Measurements from ENCODE around the gene FAM180B. TPM values are rescaled to one million over a fixed set of nuclear protein-coding genes. Genes with fewer than 3 reads are reported as not detected.
A peak's percentile ranks its signal among the peaks of the same experiment; 100 is the strongest.

Gene FAM180B
- total RNA-seq, 1 experiment from 2014 or later = not detected

- DNase-seq (ENCODE audit: low read depth) = no peak
Measured at GRCh38 chr11:47566149-47566698, 20.3 kb upstream of the FAM180B start.

DNA sequence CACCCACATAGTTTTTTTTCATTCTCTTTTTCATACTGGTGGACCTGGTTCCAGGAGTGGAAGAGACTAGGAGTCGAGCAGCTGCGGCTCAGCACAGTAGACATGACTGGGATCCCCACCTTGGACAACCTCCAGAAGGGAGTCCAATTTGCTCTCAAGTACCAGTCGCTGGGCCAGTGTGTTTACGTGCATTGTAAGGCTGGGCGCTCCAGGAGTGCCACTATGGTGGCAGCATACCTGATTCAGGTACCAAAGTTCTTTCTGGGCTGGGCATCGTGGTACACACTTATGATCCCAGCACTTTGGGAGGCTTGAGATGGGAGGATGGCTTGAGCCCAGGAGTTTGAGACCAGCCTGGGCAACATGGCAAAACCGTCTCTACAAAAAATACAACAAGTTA is 16.8 kb upstream of the FAM180B start:
- DNase-seq (ENCODE audit: low read depth) = no peak

GRCh38 chr11:47570651-47571356 is 15.7 kb upstream of the FAM180B start:
- no peak for DNase-seq (ENCODE audit: low read depth)

GRCh38 chr11:47571357-47571729 is 15.1 kb upstream of the FAM180B start:
- DNase-seq (ENCODE audit: low read depth) = no peak

- peak; percentile 59 for DNase-seq (ENCODE audit: low read depth)
Measured at GRCh38 chr11:47571895-47572294, 14.6 kb upstream of the FAM180B start.

DNA sequence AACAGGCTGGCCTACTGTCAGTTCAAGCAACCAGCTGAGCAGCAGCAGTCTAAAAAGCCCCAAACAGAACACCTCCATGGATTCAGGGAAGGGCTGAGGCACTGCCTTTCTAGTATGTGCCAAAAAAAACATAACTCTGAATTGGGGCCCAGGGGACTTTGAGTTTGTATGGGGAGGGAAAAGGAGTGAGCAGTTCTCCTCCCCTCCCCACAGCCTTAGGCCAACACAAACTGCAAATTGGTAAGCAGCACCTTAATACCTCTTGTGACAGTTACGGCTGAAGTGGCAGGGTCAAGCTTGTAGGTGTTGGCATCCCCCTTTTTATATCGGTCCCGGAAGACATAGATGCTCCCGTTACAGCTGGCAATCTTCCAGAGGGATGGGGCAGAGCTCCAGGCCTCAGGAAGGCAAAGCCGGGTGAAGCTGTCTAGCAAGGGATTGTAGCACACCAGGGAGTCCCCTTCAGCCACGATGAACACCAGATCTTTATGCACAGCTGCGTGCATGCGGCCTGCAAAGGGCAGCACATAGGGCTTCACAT is 13.7 kb upstream of the FAM180B start:
- DNase-seq (ENCODE audit: low read depth) = peak; percentile 46

DNA sequence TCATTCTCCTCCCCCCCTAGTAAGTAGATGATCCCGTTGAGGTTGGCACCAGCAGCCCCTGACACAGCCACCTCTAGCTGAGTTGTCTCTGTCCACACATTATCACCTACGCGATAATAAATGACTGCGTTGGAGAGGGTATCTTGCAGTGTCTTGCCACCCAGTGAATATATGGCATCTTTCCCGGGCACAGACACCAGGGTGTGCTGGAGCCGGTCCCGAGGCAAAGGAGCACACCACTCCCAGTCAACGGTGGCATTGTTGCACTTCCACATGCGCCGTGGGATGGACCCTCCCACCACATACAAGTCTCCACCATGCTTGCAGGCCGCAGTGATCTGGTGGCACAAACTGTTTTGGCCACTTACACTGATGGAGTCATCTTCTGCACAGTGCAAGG is 13.2 kb upstream of the FAM180B start:
- no peak for DNase-seq (ENCODE audit: low read depth)

GRCh38 chr11:47577460-47578041 is 8.9 kb upstream of the FAM180B start:
- DNase-seq (ENCODE audit: low read depth) = no peak

GRCh38 chr11:47578524-47579494 is 7.7 kb upstream of the FAM180B start, which contains the start of the genes KBTBD4 and NDUFS3:
TSS of gene KBTBD4 (minus strand) at chr11:47578970. CDS start at chr11:47578951, 19 bp downstream.
TSS of gene NDUFS3 (plus strand) at chr11:47579074. CDS start at chr11:47579092, 18 bp downstream.
- DNase-seq (ENCODE audit: low read depth) = peak; percentile 82

DNA sequence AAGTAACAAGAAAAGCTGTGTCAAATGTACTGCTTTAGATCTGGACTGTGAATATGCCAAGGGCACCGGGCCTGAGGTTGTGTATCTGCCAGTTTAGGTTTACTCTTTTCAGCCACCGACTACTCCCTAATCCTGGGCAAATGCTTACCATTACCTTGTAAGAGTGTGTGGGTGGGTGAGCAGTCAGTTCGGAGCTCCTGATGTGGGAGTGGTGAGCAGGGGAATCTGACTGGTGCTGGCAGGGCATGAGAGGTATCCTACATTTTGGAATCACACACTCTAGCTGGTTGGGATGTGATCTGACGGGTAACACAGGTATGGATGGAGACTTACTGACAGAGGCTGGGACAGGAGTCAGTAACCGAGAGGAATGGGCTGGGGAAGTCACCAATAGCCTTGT is 2.6 kb upstream of the FAM180B start:
- no peak for DNase-seq (ENCODE audit: low read depth)

DNA sequence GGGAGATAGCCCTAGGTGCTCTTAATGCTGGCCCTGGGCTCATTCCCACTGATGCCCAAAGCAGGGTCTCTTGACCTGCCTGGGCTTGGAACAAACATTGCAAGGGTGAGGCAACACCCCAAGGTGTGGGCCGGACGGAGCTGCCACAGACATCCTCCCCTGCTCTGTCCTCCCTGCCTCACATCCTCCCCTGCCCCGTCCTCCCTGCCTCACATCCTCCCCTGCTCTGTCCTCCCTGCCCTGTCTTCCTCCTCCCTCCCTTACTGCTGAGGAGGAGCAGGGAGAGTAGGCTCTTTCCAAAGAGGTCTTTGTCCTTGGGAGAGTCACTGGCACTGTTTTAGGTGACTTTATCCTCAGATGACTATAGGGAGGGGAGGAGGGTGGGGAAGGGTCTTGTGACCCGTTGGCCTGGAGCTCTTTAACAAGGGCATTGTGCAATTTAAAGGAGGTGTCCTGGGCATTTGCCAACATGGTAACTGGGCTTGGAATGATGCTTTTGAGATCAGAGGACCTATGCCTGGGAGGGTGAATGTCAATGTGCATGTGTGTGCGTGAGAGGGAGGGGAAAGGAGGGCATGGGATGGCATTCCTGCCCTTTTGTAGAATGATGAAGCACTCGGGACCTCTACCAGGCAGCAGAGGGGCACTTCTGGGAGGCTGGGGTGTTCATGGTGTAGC is 700 bp downstream of the FAM180B start:
- no peak for DNase-seq (ENCODE audit: low read depth)

GRCh38 chr11:47587723-47588326 is 1.3 kb downstream of the FAM180B start:
- DNase-seq (ENCODE audit: low read depth) = peak; percentile 29

GRCh38 chr11:47589118-47589517 is 2.6 kb downstream of the FAM180B start:
- no peak for DNase-seq (ENCODE audit: low read depth)

DNA sequence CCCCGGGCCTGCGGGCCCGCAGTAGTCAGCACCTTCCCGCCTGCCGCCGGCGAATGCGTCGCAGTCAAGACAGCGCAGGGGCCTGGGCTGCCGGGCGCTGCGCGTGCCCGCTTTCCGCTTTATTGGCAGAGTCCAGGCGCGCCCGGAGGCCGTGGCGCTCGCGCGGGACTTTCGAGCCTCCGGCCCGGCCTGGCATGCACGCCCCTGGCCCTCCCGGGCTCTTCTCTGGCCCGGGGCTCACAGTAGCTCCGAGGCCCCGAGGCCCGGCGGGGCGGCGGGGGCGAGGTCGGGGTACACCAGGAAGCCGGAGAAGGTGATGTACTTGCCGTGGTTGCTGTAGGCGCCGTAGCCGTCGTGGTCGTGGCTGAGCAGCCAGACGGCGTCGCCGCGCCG is 3.1 kb downstream of the FAM180B start:
- no peak for DNase-seq (ENCODE audit: low read depth)

DNA sequence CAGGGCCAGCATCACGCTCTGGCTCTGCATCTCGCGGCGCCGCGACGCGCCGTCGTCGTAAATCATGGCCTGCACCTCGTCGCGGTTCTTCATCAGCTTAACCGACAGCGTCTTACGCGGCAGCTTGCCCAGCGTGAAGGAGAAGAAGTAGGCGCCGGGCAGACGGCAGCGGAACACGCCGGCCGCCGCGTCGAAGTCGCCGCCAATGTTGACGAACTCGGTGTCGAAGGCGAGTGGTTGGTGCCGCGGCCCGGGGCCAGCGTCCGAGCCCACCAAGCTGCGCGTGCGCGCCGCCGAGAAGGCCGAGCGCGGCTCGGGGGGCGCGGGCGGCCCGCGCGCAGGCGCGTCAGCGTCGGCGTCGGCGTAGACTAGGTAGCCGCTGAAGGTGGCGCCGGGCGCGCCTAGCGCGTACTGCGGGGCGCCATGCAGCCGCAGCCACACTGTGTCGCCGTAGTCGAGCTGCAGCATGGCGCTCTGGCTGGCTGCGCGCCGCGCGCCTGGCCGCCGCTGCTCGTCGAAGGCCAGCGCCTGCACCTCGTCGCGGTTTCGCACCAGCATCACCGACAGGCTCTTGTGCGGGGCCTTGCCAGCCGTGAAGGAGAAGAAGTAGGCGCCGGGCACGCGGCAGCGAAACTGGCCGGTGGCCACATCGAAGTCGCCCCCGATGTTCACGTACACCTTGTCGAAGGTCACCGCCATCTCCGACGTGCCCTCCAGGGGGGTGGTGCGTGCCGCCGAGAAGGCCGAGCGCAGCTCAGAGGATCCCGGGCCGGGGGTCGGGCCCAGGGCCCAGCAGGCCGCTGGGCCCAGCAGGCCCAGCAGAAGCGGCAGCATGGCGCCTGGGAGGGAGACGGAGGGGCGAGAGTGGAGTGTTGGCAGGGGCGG is 3.7 kb downstream of the FAM180B start:
- no peak for DNase-seq (ENCODE audit: low read depth)

- no peak for DNase-seq (ENCODE audit: low read depth)
Measured at GRCh38 chr11:47591764-47592163, 5.3 kb downstream of the FAM180B start.

GRCh38 chr11:47592251-47592650 is 5.8 kb downstream of the FAM180B start:
- no peak for DNase-seq (ENCODE audit: low read depth)

DNA sequence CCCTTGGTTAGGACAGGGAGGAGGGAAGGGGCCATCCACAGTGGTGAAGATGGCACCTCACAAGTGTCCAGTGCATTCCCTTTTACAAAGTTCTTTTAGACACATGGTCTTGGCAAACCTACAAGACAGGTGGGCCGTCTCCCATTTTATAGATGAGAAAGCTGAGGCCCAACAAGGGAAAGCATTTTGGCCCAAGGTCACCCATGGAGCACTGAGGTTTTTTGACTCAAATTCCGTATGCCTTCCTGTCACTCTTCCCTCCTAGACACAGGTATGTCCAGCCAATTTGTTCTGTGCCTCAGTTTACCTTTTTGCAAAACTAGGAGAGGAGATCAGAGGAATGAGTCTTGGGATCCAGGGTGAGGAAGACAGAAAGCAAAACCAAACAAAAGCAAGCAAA is 6.5 kb downstream of the FAM180B start:
- no peak for DNase-seq (ENCODE audit: low read depth)

DNA sequence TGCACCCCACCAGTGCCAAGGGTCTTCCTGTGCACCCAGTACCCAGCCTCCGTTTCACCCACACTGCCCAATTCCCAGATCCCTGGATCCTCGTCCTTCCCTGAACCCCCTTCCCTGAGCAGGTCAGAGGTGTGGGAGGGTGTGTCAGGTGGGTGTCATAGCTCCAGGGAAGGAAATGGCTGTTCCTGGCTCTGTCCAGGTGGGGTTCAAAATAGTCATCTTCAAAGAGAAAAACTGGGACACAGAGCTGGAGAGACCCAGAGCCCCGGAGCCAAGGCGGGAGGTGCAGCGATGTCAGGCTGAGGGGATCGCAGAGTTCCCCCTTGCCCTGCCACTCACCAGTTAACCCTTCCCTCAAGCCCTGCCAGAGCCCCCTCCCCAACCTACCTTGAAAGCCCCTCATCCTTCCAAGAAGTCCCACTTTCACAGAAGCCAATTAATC is 7.0 kb downstream of the FAM180B start:
- no peak for DNase-seq (ENCODE audit: low read depth)
